ENCODE results near the gene PEX7.
"Not testable (repeated sequence)": the region's sequence is repeated elsewhere in the genome, so short reads cannot be mapped to it uniquely, and the experiment has no call there.

The PEX7 gene

GRCh38 chr6:136788069-136788902, 34.1 kb upstream of the PEX7 start:
- intact Hi-C loops (cut with DNase I), result loop anchor here (5.0 kb wide), 1 partner anchor 41 kb away; no protein-coding TSS in a partner anchor

GRCh38 chr6:136789440-136789839, 33.0 kb upstream of the PEX7 start:
- DNase-seq, result not testable (repeated sequence)
- intact Hi-C loops (cut with DNase I), result loop anchor here (5.0 kb wide), 1 partner anchor 42 kb away; no protein-coding TSS in a partner anchor

More at GRCh38 chr6:136788069-136788902, 34.1 kb upstream of the PEX7 start:
- DNase-seq, result no peak

- intact Hi-C loops (cut with DNase I), result loop anchor here (10.0 kb wide), 2 partner anchors 206 to 496 kb away; no protein-coding TSS in a partner anchor
- no peak for DNase-seq
Measured at GRCh38 chr6:136790411-136791295, 31.7 kb upstream of the PEX7 start.

GRCh38 chr6:136791296-136792094, 30.9 kb upstream of the PEX7 start:
- peak in 41 of 42 donors; percentile 26 to 78 (median 57) for DNase-seq
- intact Hi-C loops (cut with DNase I), result loop anchor here (1.0 to 10.0 kb wide), 4 partner anchors 71 to 497 kb away; no protein-coding TSS in a partner anchor

GRCh38 chr6:136792095-136792409, 30.3 kb upstream of the PEX7 start:
- peak in 4 of 42 donors; percentile 17 to 64 (median 21) for DNase-seq
- intact Hi-C loops (cut with DNase I), result loop anchor here (1.0 to 10.0 kb wide), 4 partner anchors 72 to 497 kb away; no protein-coding TSS in a partner anchor

GRCh38 chr6:136792410-136793262, 29.8 kb upstream of the PEX7 start, which contains the start of gene MAP3K5:
Gene MAP3K5, minus strand, starts transcription at chr6:136792477. Its CDS starts 320 bp downstream, at chr6:136792157.
- peak; percentile 76 to 96 (median 90) for DNase-seq
- intact Hi-C loops (cut with DNase I), result loop anchor here (1.0 to 10.0 kb wide), 4 partner anchors 72 to 498 kb away; no protein-coding TSS in a partner anchor

- no peak for DNase-seq
- intact Hi-C loops (cut with DNase I), result loop anchor here (2.0 to 10.0 kb wide), 3 partner anchors 149 to 499 kb away; no protein-coding TSS in a partner anchor
Measured at GRCh38 chr6:136793363-136793762, 29.0 kb upstream of the PEX7 start.

- intact Hi-C loops (cut with DNase I), result loop anchor here (10.0 kb wide), 2 partner anchors 211 to 501 kb away; no protein-coding TSS in a partner anchor
- DNase-seq, result no peak
Measured at GRCh38 chr6:136795386-136795785, 27.0 kb upstream of the PEX7 start.

GRCh38 chr6:136795996-136796395, 26.4 kb upstream of the PEX7 start:
- intact Hi-C loops (cut with DNase I), result loop anchor here (10.0 kb wide), 2 partner anchors 211 to 501 kb away; no protein-coding TSS in a partner anchor

GRCh38 chr6:136798044-136798443, 24.3 kb upstream of the PEX7 start:
- intact Hi-C loops (cut with DNase I), result loop anchor here (10.0 kb wide), 2 partner anchors 213 to 503 kb away; no protein-coding TSS in a partner anchor
- DNase-seq, result no peak

More at GRCh38 chr6:136795996-136796395, 26.4 kb upstream of the PEX7 start:
- no peak for DNase-seq

- DNase-seq, result no peak
- intact Hi-C loops (cut with DNase I), result no loop called here
Measured at GRCh38 chr6:136801581-136801980, 20.8 kb upstream of the PEX7 start.

- no peak for DNase-seq
- intact Hi-C loops (cut with DNase I), result no loop called here
Measured at GRCh38 chr6:136803608-136804007, 18.8 kb upstream of the PEX7 start.

- DNase-seq, result no peak
- intact Hi-C loops (cut with DNase I), result no loop called here
Measured at GRCh38 chr6:136809091-136809860, 13.1 kb upstream of the PEX7 start.

- intact Hi-C loops (cut with DNase I), result no loop called here
- DNase-seq, result no peak
Measured at GRCh38 chr6:136811272-136811671, 11.1 kb upstream of the PEX7 start.

GRCh38 chr6:136812174-136812573, 10.2 kb upstream of the PEX7 start:
- intact Hi-C loops (cut with DNase I), result no loop called here
- DNase-seq, result no peak

- intact Hi-C loops (cut with DNase I); DNase-seq: not testable (repeated sequence)
Measured at GRCh38 chr6:136815608-136816007, 6.8 kb upstream of the PEX7 start.

- DNase-seq, result no peak
- intact Hi-C loops (cut with DNase I), result no loop called here
Measured at GRCh38 chr6:136816656-136817055, 5.7 kb upstream of the PEX7 start.

All from head of caudate nucleus (tissue), 42 donors.